Spleen (tissue), 11 donors: ENCODE data around the gene HAAO. TPM values are rescaled to one million over a fixed set of nuclear protein-coding genes. Genes with fewer than 3 reads are reported as not detected.

ENCODE experiments used
- DNase-seq: peaks from one replicate; pipeline ENCODE4 v3.0.0-alpha.2; 2020
- H3K27ac ChIP-seq, 8 donors: fragments of 200-600 bp; sonication (generic) in 7 of 8; 1 replicate in 4 of 8; 2 replicates in 4 of 8; pipeline versions ENCODE4 v1.5.0 to v1.8.0; 2016 to 2021; ENCODE audit warnings: inconsistent platforms in 4 of 8, mild to moderate bottlenecking in 4 of 8, moderate library complexity in 1 of 8
- H3K27me3 ChIP-seq, 7 donors: fragments of 200-600 bp; sonication (generic) in 6 of 7; replicated peaks in 1 of 7; 1 replicate in 4 of 7; 2 replicates in 3 of 7; pipeline versions ENCODE4 v1.5.0 to v1.8.0; 2016 to 2021; ENCODE audit warnings: inconsistent platforms in 3 of 7, mild to moderate bottlenecking in 1 of 7
- H3K36me3 ChIP-seq, 6 donors: fragments of 200-600 bp; sonication (generic) in 5 of 6; 1 replicate in 4 of 6; 2 replicates in 2 of 6; pipeline versions ENCODE4 v1.5.0 to v1.8.0; 2016 to 2021; ENCODE audit warnings: inconsistent platforms in 2 of 6
- H3K4me1 ChIP-seq, 6 donors: fragments of 200-600 bp; sonication (generic) in 5 of 6; 1 replicate in 3 of 6; 2 replicates in 3 of 6; pipeline versions ENCODE4 v1.5.0 to v1.8.0; 2016 to 2021; ENCODE audit warnings: inconsistent platforms in 3 of 6
- H3K4me3 ChIP-seq, 8 donors: fragments of 200-600 bp; sonication (generic) in 7 of 8; 1 replicate in 4 of 8; 2 replicates in 4 of 8; pipeline versions ENCODE4 v1.5.0 to v1.8.0; 2016 to 2021; ENCODE audit warnings: inconsistent platforms in 4 of 8, mild to moderate bottlenecking in 4 of 8, moderate library complexity in 2 of 8
- H3K9me3 ChIP-seq, 8 donors: fragments of 200-600 bp; sonication (generic) in 7 of 8; 1 replicate in 4 of 8; 2 replicates in 4 of 8; pipeline versions ENCODE4 v1.5.0 to v1.8.0; 2016 to 2021; ENCODE audit warnings: inconsistent platforms in 4 of 8
- CTCF ChIP-seq, 11 experiments: fragments of 200-600 bp in 7 of 11; fragments of 450-650 bp in 4 of 11; sonication (generic) in 4 of 11; IDR thresholded peaks in 8 of 11; conservative IDR thresholded peaks in 3 of 11; 1 replicate in 7 of 11; 2 replicates in 4 of 11; pipeline versions ENCODE4 v1.4.0 to v1.8.0; 2016 to 2021; ENCODE audit warnings: antibody characterized with exemption in 11 of 11, inconsistent platforms in 4 of 11, mild to moderate bottlenecking in 1 of 11
- POLR2A ChIP-seq, 3 donors: fragments of 450-650 bp; IDR thresholded peaks; one replicate each; pipeline ENCODE4 v1.5.1; 2017; ENCODE audit warnings: antibody characterized with exemption in 3 of 3, mild to moderate bottlenecking in 1 of 3
- POLR2AphosphoS5 ChIP-seq, 3 donors: sonication (generic); formaldehyde crosslinking; IDR thresholded peaks; one replicate each; pipeline ENCODE4 v1.5.1; 2017; ENCODE audit warnings: antibody characterized with exemption in 3 of 3
- WGBS, 5 donors: extraction: QIAGEN DNeasy Blood & Tissue Kit in 3 of 5; methylation state at CpG; one replicate each; pipeline versions ENCODE4 v1.1.5 to v1.1.7; 2013 to 2018; 5-methylcytosine and 5-hydroxymethylcytosine counted together
- intact Hi-C: fragments of 100-400 bp; cut with DNase I; formaldehyde crosslinking; loops from one replicate; pipeline ENCODE4 v1.15.0; 2023; ENCODE audit warnings: low total_unique reads
- polyA plus RNA-seq, 3 donors: library from polyadenylated mRNA; stranded (reverse); fragments of 200-250 nt; gene quantifications; one replicate each; pipeline ENCODE4 v1.2.1, GENCODE V29; 2013
- total RNA-seq, 7 donors: library from RNA; depleted of rRNA in 3 of 7; stranded (reverse); fragments of >200 nt in 3 of 7; fragmentation: NEBNext Ultra II Directional in 4 of 7; extraction: Animal tissue kit (Norgen Biotek cat#: 25700) in 4 of 7; gene quantifications; one replicate each; pipeline versions ENCODE4 v1.1.0 to v1.2.1, GENCODE V29; 2016 to 2021
- donor health status: healthy with polysubstance abuse.
- donor health status: DM: no; HTN: no; CAD: no; lungs with moderate emphysema.
- donor health status: DM: no; HTN: no; CAD: no.
- donor health status: Bipolar disorder and iron deficiency.
- donor health status: healthy.
- donor health status: DM: no; HTN: no; CAD: no.
- donor health status: DM: yes; HTN: yes; CAD: no.

HAAO gene
- total and polyA plus RNA-seq, 10 donors = 2.4 to 12.3 (median 8.0) TPM

GRCh38 chr2:42810121-42810970, 18.0 kb upstream of the HAAO start:
- H3K4me3 ChIP-seq = peak overlapping the region; percentile 10 to 74 (median 50)
- TF ChIP-seq POLR2AphosphoS5 (IDR thresholded peaks at IDR 0.05) = peak; percentile 92 to 94 (median 92)
- peak in 2 of 11 experiments; percentile 4 to 13 for TF ChIP-seq CTCF (IDR thresholded peaks at IDR 0.05 in 8 of 11, conservative IDR thresholded peaks at IDR 0.05 in 3 of 11)
- peak in 2 of 3 donors; percentile 60 to 70 for TF ChIP-seq POLR2A (IDR thresholded peaks at IDR 0.05)
- peak overlapping the region; percentile 98 to 100 (median 100) for H3K27ac ChIP-seq
- H3K9me3 ChIP-seq = peaks cover 0 to 15% (median 8%) of the 10 kb centered on the region in 8 donors
- DNase-seq = peak; percentile 98
- 0 to 1% (median 0%) methylated on average over 22 to 83 of the region's 83 CpGs for WGBS, 5 donors
- no peaks in the 10 kb centered on the region for H3K27me3 ChIP-seq
- intact Hi-C loops = no loop called here
- no peaks in the 10 kb centered on the region for H3K36me3 ChIP-seq
- H3K4me1 ChIP-seq = peaks cover 0 to 28% (median 22%) of the 10 kb centered on the region in 6 donors

- DNase-seq = peak; percentile 96
- H3K27me3 ChIP-seq = no peaks in the 10 kb centered on the region
- peak overlapping the region in 7 of 8 donors; percentile 43 to 74 (median 50) for H3K4me3 ChIP-seq
- H3K9me3 ChIP-seq = peaks cover 0 to 14% (median 8%) of the 10 kb centered on the region in 8 donors
- WGBS, 5 donors = 0 to 2% (median 0%) methylated on average over 7 to 35 of the region's 35 CpGs
- TF ChIP-seq POLR2A (IDR thresholded peaks at IDR 0.05) = no peak
- peak in 7 of 11 experiments; percentile 3 to 63 (median 43) for TF ChIP-seq CTCF (IDR thresholded peaks at IDR 0.05 in 8 of 11, conservative IDR thresholded peaks at IDR 0.05 in 3 of 11)
- no peak for TF ChIP-seq POLR2AphosphoS5 (IDR thresholded peaks at IDR 0.05)
- intact Hi-C loops = no loop called here
- no peaks in the 10 kb centered on the region for H3K36me3 ChIP-seq
- H3K4me1 ChIP-seq = peaks cover 0 to 28% (median 22%) of the 10 kb centered on the region in 6 donors
- H3K27ac ChIP-seq = peak overlapping the region; percentile 98 to 100 (median 100)
Observed at GRCh38 chr2:42809819-42810120, 17.4 kb upstream of the HAAO start.

- H3K4me3 ChIP-seq = peak overlapping the region in 7 of 8 donors; percentile 43 to 74 (median 50)
- H3K4me1 ChIP-seq = peaks cover 0 to 28% (median 22%) of the 10 kb centered on the region in 6 donors
- H3K36me3 ChIP-seq = no peaks in the 10 kb centered on the region
- intact Hi-C loops = no loop called here
- H3K9me3 ChIP-seq = peaks cover 0 to 9% (median 5%) of the 10 kb centered on the region in 8 donors
- H3K27ac ChIP-seq = peak overlapping the region; percentile 98 to 100 (median 100)
- peak in 1 of 11 experiments; percentile 30 for TF ChIP-seq CTCF (IDR thresholded peaks at IDR 0.05 in 8 of 11, conservative IDR thresholded peaks at IDR 0.05 in 3 of 11)
- no peak for TF ChIP-seq POLR2A (IDR thresholded peaks at IDR 0.05)
- WGBS, 5 donors = 39 to 48% (median 41%) methylated on average over 10 of the region's 10 CpGs
- no peak for DNase-seq
- H3K27me3 ChIP-seq = no peaks in the 10 kb centered on the region
Observed at GRCh38 chr2:42809131-42809818, 16.9 kb upstream of the HAAO start.

GRCh38 chr2:42808301-42808700, 15.9 kb upstream of the HAAO start:
- Histone ChIP-seq H3K4me1 (peaks cover 0 to 28% (median 22%) of the 10 kb centered on the region in 6 donors), H3K27me3 (no peaks in the 10 kb centered on the region), H3K27ac (no peak overlapping the region), H3K36me3 (no peaks in the 10 kb centered on the region), H3K9me3 (no peaks in the 10 kb centered on the region), H3K4me3 (no peak overlapping the region)
- no peak for DNase-seq
- TF ChIP-seq POLR2A (IDR thresholded peaks at IDR 0.05) = no peak
- TF ChIP-seq CTCF (IDR thresholded peaks at IDR 0.05 in 8 of 11, conservative IDR thresholded peaks at IDR 0.05 in 3 of 11) = no peak
- TF ChIP-seq POLR2AphosphoS5 (IDR thresholded peaks at IDR 0.05) = no peak
- intact Hi-C loops = no loop called here
- 87 to 92% (median 91%) methylated on average over 5 of the region's 5 CpGs for WGBS, 5 donors
